T-helper 2 cell treated with Interferon-gamma antibody and Interleukin-4, amounts not matched to agents 5 μg/mL and 100 μg/mL, for 36 hours (primary cell): ENCODE data around the gene TMEM53.

Experiments
- DNase-seq: peaks from one replicate; pipeline ENCODE4 v3.0.0; 2021; ENCODE audit warnings: low spot score
- H3K27ac Mint-ChIP-seq: one replicate; pipeline ENCODE4 v1.8.0; 2021; ENCODE audit warnings: mild to moderate bottlenecking, mixed read lengths
- H3K27me3 Mint-ChIP-seq: one replicate; pipeline ENCODE4 v1.8.0; 2021; ENCODE audit warnings: low read depth, mixed read lengths
- H3K36me3 Mint-ChIP-seq: one replicate; pipeline ENCODE4 v1.8.0; 2021; ENCODE audit warnings: low read depth, mixed read lengths
- H3K4me1 Mint-ChIP-seq: one replicate; pipeline ENCODE4 v1.8.0; 2021; ENCODE audit warnings: low read depth, mixed read lengths
- H3K4me3 Mint-ChIP-seq: one replicate; pipeline ENCODE4 v1.8.0; 2022; ENCODE audit warnings: mild to moderate bottlenecking, moderate library complexity, mixed read lengths
- H3K9me3 Mint-ChIP-seq: one replicate; pipeline ENCODE4 v1.8.0; 2021; ENCODE audit warnings: mixed read lengths

TMEM53 gene

GRCh38 chr1:44674113-44675000 lies at the start of gene TMEM53, which contains the start of gene ARMH1:
Gene TMEM53 (minus strand): TSS chr1:44674481. CDS start chr1:44674391, 90 bp downstream.
Gene ARMH1 (plus strand): TSS chr1:44674714. CDS start chr1:44689698, 14,984 bp downstream.
- H3K4me1 Mint-ChIP-seq: peaks cover 27% of the 10 kb centered on the region
- no peaks in the 10 kb centered on the region for H3K27me3 Mint-ChIP-seq
- no peaks in the 10 kb centered on the region for H3K9me3 Mint-ChIP-seq
- no peaks in the 10 kb centered on the region for H3K36me3 Mint-ChIP-seq
- H3K27ac Mint-ChIP-seq: peak within 1 kb of the TSS; percentile 88
- DNase-seq: peak; percentile 98
- H3K4me3 Mint-ChIP-seq: peak within 1 kb of the TSS; percentile 88

- Mint-ChIP-seq H3K36me3 (peaks cover 13% of the 10 kb centered on the region), H3K4me1 (peaks cover 55% of the 10 kb centered on the region), H3K27ac (peak overlapping the region; percentile 95), H3K27me3 (no peaks in the 10 kb centered on the region), H3K9me3 (no peaks in the 10 kb centered on the region), H3K4me3 (peak overlapping the region; percentile 85)
- DNase-seq: peak; percentile 52
Measured at GRCh38 chr1:44723496-44724295, 49.4 kb upstream of the TMEM53 start.

- Mint-ChIP-seq H3K4me3 (peak overlapping the region; percentile 85), H3K27ac (peak overlapping the region; percentile 95), H3K9me3 (no peaks in the 10 kb centered on the region), H3K36me3 (peaks cover 13% of the 10 kb centered on the region), H3K27me3 (no peaks in the 10 kb centered on the region), H3K4me1 (peaks cover 58% of the 10 kb centered on the region)
- DNase-seq: no peak
Measured at GRCh38 chr1:44723064-44723463, 48.8 kb upstream of the TMEM53 start.

GRCh38 chr1:44721485-44722361 lies 47.4 kb upstream of the TMEM53 start:
- no peaks in the 10 kb centered on the region for H3K9me3 Mint-ChIP-seq
- peaks cover 63% of the 10 kb centered on the region for H3K4me1 Mint-ChIP-seq
- H3K27me3 Mint-ChIP-seq: no peaks in the 10 kb centered on the region
- peaks cover 11% of the 10 kb centered on the region for H3K36me3 Mint-ChIP-seq
- peak; percentile 88 for DNase-seq
- peak overlapping the region; percentile 76 for H3K4me3 Mint-ChIP-seq
- H3K27ac Mint-ChIP-seq: peak overlapping the region; percentile 96

GRCh38 chr1:44720281-44720680 lies 46.0 kb upstream of the TMEM53 start:
- Mint-ChIP-seq H3K4me1 (peaks cover 65% of the 10 kb centered on the region), H3K9me3 (no peaks in the 10 kb centered on the region), H3K27ac (peak overlapping the region; percentile 96), H3K36me3 (peaks cover 5% of the 10 kb centered on the region), H3K27me3 (no peaks in the 10 kb centered on the region), H3K4me3 (peak overlapping the region; percentile 54)
- DNase-seq: no peak

- Mint-ChIP-seq H3K27ac (no peak overlapping the region), H3K4me3 (peak overlapping the region; percentile 20), H3K9me3 (no peaks in the 10 kb centered on the region), H3K4me1 (peaks cover 66% of the 10 kb centered on the region), H3K36me3 (no peaks in the 10 kb centered on the region), H3K27me3 (no peaks in the 10 kb centered on the region)
- DNase-seq: no peak
Measured at GRCh38 chr1:44719318-44719717, 45.0 kb upstream of the TMEM53 start.

- no peaks in the 10 kb centered on the region for H3K9me3 Mint-ChIP-seq
- peak overlapping the region; percentile 3 for H3K4me3 Mint-ChIP-seq
- H3K36me3 Mint-ChIP-seq: no peaks in the 10 kb centered on the region
- H3K4me1 Mint-ChIP-seq: peaks cover 57% of the 10 kb centered on the region
- no peak for DNase-seq
- peak overlapping the region; percentile 72 for H3K27ac Mint-ChIP-seq
- no peaks in the 10 kb centered on the region for H3K27me3 Mint-ChIP-seq
Measured at GRCh38 chr1:44718091-44718490, 43.8 kb upstream of the TMEM53 start.

- Mint-ChIP-seq H3K9me3 (no peaks in the 10 kb centered on the region), H3K27ac (peak overlapping the region; percentile 40), H3K27me3 (no peaks in the 10 kb centered on the region), H3K4me3 (peak overlapping the region; percentile 3), H3K4me1 (peaks cover 55% of the 10 kb centered on the region), H3K36me3 (no peaks in the 10 kb centered on the region)
- no peak for DNase-seq
Measured at GRCh38 chr1:44717653-44718052, 43.4 kb upstream of the TMEM53 start.

- no peak for DNase-seq
- peak overlapping the region; percentile 40 for H3K27ac Mint-ChIP-seq
- H3K27me3 Mint-ChIP-seq: no peaks in the 10 kb centered on the region
- peaks cover 55% of the 10 kb centered on the region for H3K4me1 Mint-ChIP-seq
- no peaks in the 10 kb centered on the region for H3K36me3 Mint-ChIP-seq
- H3K9me3 Mint-ChIP-seq: no peaks in the 10 kb centered on the region
- peak overlapping the region; percentile 3 for H3K4me3 Mint-ChIP-seq
Measured at GRCh38 chr1:44717156-44717555, 42.9 kb upstream of the TMEM53 start.

GRCh38 chr1:44714944-44715571 lies 40.8 kb upstream of the TMEM53 start:
- no peaks in the 10 kb centered on the region for H3K36me3 Mint-ChIP-seq
- H3K9me3 Mint-ChIP-seq: no peaks in the 10 kb centered on the region
- H3K27me3 Mint-ChIP-seq: peaks cover 13% of the 10 kb centered on the region
- H3K27ac Mint-ChIP-seq: peak overlapping the region; percentile 78
- H3K4me1 Mint-ChIP-seq: peaks cover 37% of the 10 kb centered on the region
- peak overlapping the region; percentile 67 for H3K4me3 Mint-ChIP-seq
- peak; percentile 59 for DNase-seq

- H3K4me1 Mint-ChIP-seq: peaks cover 36% of the 10 kb centered on the region
- H3K9me3 Mint-ChIP-seq: no peaks in the 10 kb centered on the region
- DNase-seq: no peak
- H3K36me3 Mint-ChIP-seq: no peaks in the 10 kb centered on the region
- H3K4me3 Mint-ChIP-seq: peak overlapping the region; percentile 67
- no peak overlapping the region for H3K27ac Mint-ChIP-seq
- H3K27me3 Mint-ChIP-seq: peaks cover 13% of the 10 kb centered on the region
Measured at GRCh38 chr1:44714532-44714931, 40.3 kb upstream of the TMEM53 start.

- Mint-ChIP-seq H3K36me3 (no peaks in the 10 kb centered on the region), H3K4me3 (no peak overlapping the region), H3K27me3 (peaks cover 15% of the 10 kb centered on the region), H3K4me1 (peaks cover 32% of the 10 kb centered on the region), H3K9me3 (no peaks in the 10 kb centered on the region), H3K27ac (no peak overlapping the region)
- DNase-seq: no peak
Measured at GRCh38 chr1:44713321-44713781, 39.1 kb upstream of the TMEM53 start.
